Glomerular endothelial cell (primary cell): ENCODE measurements around the gene DOCK7. TPM values are rescaled to one million over a fixed set of nuclear protein-coding genes. Genes with fewer than 3 reads are reported as not detected.

ENCODE experiments used
- DNase-seq: peaks from one replicate; pipeline ENCODE4 v3.0.0-alpha.2; 2011; ENCODE audit warnings: low read depth, low spot score; ENCODE audit errors: extremely low read depth
- total RNA-seq: library from RNA; depleted of rRNA; stranded (reverse); fragments of >200 nt; gene quantifications from 2 replicates; pipeline ENCODE4 v1.2.3, GENCODE V29; 2015

Gene DOCK7
- total RNA-seq, 1 donor from 2014 or later: 23.6 TPM

GRCh38 chr1:62426237-62426636, 261.9 kb downstream of the DOCK7 start:
- DNase-seq: no peak

DNA sequence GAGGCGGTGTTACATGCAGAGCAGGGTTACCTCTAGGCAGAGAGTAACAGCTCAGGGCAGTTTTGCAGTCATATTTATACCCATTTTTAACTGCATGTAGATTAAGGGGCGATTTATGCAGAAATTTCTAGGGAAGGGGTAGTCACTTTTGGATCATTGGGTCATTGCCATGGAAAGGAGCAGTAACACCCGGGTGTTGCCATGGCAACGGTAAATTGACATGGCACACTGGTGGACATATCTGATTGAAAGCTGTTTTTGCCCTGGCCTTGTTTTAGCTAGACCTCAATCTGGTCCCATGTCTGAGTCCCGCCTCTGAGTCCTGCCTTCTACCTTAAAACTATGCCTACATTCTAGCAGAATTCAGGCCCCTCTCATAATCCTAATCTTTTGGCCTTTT, 263.1 kb downstream of the DOCK7 start:
- no peak for DNase-seq

- DNase-seq: no peak
These were observed 263.8 kb downstream of the DOCK7 start for GRCh38 chr1:62424411-62424810.

DNA sequence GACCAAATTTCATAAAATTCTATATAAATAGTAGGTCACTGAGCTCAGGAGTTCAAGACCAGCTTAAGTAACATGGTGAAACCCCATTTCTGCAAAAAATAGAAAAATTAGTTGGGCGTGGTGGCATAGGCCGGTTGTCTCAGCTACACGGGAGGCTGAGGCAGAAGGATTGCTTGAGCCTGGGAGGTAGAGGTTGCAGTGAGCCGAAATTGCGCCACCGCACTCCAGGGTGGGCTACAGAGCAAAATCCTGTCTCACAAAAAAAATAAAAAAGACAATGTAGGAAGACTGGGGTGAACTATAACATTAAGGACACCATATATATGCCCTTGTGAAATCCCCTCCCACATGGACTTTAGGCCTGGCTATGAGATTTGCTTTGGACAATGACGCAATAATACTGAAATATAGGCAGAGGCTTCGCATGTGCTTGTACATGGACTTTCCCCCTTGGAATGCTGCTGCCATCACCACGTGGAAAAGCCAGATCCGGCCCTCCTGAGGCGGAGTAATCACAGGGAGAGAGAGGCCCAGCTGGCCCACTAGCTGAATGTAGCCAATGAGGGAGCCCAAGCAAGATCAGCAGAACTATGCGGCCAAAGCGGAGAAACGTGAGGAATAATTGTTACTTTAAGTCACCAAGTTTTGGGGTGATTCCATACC, 264.5 kb downstream of the DOCK7 start:
- DNase-seq: no peak

GRCh38 chr1:62420214-62420613, 268.0 kb downstream of the DOCK7 start:
- no peak for DNase-seq

DNA sequence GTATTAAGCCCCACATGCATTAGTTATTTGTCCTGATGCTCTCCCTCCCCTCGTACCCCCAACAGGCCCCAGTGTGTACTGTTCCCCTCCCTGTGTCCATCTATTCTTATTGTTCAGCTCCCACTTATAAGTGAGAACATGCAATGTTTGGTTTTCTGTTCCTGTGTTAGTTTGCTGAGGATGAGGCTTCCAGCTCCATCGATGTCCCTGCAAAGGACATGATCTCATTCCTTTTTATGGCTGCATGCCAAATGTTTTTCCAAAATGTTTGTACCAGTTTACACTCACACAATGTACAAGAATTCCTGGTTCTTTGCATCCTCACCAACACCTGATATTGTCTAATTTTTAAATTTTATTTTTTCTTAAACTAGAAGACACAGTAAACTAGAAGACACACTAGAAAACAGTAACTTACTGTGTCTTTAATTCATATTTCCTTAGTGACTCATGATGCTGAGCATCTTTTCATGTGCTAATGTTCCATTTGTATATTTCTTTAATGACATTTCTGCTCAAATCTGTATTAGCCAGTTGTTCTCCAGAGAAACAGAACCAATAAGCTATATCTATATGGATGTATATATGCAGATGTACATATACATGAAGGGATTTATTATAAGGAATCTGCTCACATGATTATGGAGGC, 270.7 kb downstream of the DOCK7 start:
- no peak for DNase-seq

GRCh38 chr1:62415687-62416086, 272.5 kb downstream of the DOCK7 start:
- no peak for DNase-seq

DNA sequence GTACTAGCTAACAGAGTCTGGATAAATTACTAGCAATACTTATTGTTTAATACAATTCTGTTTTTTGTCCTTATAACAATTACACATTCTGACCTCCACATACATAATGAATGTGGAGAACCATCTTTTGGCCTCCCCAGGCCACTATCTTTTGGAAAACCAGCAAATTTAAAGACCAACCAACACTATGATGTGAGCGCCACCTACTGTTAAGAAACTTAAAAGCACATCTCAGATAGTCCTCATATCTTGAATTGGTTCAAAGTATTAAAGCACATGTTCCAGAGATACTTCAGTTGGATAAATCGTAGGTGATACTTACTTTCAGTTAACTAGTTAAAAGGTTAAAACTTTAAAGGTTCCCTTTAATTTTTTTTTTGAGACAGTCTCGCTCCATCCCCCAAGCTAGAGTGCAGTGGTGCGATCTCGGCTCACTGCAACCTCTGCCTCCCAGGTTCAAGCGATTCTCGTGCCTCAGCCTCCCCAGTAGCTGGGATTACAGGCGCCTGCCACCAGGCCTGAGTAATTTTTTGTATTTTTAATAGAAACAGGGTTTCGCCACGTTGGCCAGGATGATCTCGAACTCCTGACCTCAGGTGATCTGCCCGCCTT, 280.7 kb downstream of the DOCK7 start:
- DNase-seq: peak; percentile 16

DNA sequence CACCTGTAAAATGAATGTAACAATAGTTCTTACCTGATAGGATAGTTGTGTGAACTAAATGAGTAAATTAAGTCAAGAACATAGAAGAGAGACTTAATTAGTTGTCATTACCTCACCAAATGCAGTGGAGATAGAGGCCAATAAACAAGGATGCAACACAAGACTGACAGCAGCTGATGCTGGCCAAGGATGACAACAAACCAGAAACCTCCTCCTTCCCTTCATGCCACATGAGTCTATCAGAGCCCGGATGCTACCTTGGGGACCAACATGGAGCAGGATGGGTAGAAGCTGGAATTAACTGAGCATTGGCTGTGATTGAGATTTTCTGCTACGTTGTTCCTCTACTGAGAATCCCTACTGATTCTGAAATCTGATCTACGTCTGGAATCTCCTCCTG, 281.6 kb downstream of the DOCK7 start:
- no peak for DNase-seq

- no peak for DNase-seq
These were observed 282.9 kb downstream of the DOCK7 start for GRCh38 chr1:62405247-62405646.

Other genes with a start within 250 kb of the DOCK7 start
- not detected in 2 replicates for gene ANGPTL3, start 90.9 kb downstream of the DOCK7 start, total RNA-seq
- 4.2 and 27.1 TPM in 2 replicates for gene ATG4C, start 95.7 kb upstream of the DOCK7 start, total RNA-seq